Urinary bladder (tissue), 4 donors: ENCODE results near the gene FBXO4. TPM values are rescaled to one million over a fixed set of nuclear protein-coding genes. Genes with fewer than 3 reads are reported as not detected.
"Not testable (repeated sequence)": the region's sequence is repeated elsewhere in the genome, so short reads cannot be mapped to it uniquely, and the experiment has no call there.

Experiments
- DNase-seq: peaks from one replicate; pipeline ENCODE4 v3.0.0-alpha.2; 2015; ENCODE audit errors: extremely low spot score
- H3K27ac ChIP-seq: one replicate; pipeline ENCODE4 v1.5.1; 2013; ENCODE audit warnings: low read depth, mild to moderate bottlenecking, moderate library complexity
- H3K36me3 ChIP-seq: one replicate; pipeline ENCODE4 v1.6.1; 2013; ENCODE audit warnings: mild to moderate bottlenecking, moderate library complexity; ENCODE audit not compliant: insufficient read depth
- H3K4me1 ChIP-seq: one replicate; pipeline ENCODE4 v1.6.1; 2013; ENCODE audit warnings: mild to moderate bottlenecking, moderate library complexity; ENCODE audit not compliant: insufficient read depth
- H3K4me3 ChIP-seq: one replicate; pipeline ENCODE4 v1.5.1; 2013; ENCODE audit warnings: low read depth, low read length
- WGBS: extraction: QIAGEN DNeasy Blood & Tissue Kit; methylation state at CpG from one replicate; pipeline ENCODE4 v1.1.7; 2013; 5-methylcytosine and 5-hydroxymethylcytosine counted together
- polyA plus RNA-seq: library from polyadenylated mRNA; stranded (reverse); fragments of 200-250 nt; gene quantifications from one replicate; pipeline ENCODE4 v1.2.3, GENCODE V29; 2013
- total RNA-seq: library from RNA; depleted of rRNA; stranded (reverse); fragments of >200 nt; gene quantifications from one replicate; pipeline ENCODE4 v1.2.3, GENCODE V29; 2014
- donor health status: healthy with polysubstance abuse.
- donor health status: healthy.

The FBXO4 gene
- total and polyA plus RNA-seq, 2 donors: 8.7 to 20.2 TPM

DNA sequence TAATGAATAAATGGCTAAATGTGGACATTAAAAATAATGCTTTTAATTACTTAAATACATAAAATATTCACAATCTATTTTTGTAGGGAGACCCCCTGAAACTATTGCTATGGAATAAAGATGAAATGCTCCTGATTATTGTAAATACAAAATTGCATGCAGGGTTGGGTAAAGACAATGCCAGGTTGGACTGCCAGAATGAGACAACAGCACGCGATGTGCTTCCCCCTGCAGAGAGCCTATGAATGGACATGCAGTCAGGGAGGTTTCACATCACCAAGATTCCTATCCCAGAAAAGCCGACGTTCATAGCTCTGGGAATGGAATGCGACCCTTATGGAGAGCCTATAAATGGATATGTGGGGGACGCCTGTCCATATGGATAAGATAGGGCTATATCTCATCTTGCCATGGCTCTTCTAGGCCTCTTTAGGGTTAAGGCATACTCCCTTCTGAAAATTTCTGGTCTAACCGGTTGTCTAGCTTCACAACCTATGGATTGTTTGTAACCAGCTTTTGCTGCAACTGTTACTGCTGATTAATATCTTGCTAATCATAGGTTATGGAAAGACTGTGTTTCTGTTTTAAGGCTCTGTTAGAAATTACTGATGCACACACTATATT, 20.4 kb downstream of the FBXO4 start:
- not testable (repeated sequence) for DNase-seq
- WGBS: 79% methylated on average over 7 of the region's 7 CpGs

DNA sequence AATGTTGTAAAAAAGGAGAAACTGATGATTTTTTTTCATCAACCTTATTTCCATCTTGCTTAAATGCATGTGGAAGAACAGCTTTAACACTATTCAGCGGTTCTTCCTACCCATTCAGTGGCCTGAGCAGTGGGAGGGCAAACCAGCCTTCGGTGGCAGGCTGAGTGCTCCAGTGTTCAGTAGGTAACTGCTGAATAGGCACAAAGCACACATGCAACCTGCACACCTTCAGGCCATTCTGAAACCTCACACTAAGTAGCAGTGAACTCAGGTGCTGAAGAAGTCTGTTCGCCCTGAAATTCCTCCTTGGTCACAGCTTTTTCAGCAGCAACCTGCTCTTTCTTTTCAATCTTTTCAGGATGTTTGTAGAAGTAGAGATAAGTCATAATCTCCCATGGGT, 26.1 kb downstream of the FBXO4 start:
- no peak for DNase-seq
- WGBS: 74% methylated on average over 3 of the region's 3 CpGs
- Histone ChIP-seq H3K27ac (no peak overlapping the region), H3K4me1 (no peaks in the 10 kb centered on the region), H3K4me3 (no peak overlapping the region), H3K36me3 (no peaks in the 10 kb centered on the region)

More for the DNA sequence above, 20.4 kb downstream of the FBXO4 start:
- not testable (repeated sequence) for H3K27ac ChIP-seq, H3K36me3 ChIP-seq, H3K4me1 ChIP-seq, H3K4me3 ChIP-seq

DNA sequence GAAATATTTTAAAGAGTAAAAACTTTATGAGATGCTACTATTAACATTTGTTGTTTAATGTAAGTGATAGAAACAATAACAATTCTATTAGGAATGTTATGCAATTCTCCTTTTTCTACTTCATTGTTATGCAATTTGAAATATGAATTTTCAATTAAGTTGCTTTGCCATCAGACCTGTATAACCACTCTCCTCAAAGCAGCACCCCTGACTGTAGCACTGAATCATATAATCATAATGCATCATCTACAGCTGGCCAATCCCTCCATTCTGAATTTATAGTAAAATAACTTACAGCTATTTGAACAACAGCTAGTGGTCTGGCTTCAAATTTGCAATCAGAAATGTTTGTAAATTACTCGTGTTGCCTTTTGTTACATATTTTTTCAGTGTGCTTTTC, 29.2 kb downstream of the FBXO4 start:
- Histone ChIP-seq H3K4me3 (no peak overlapping the region), H3K4me1 (no peaks in the 10 kb centered on the region), H3K36me3 (no peaks in the 10 kb centered on the region), H3K27ac (no peak overlapping the region)
- no peak for DNase-seq
- 81% methylated on average over 1 of the region's 1 CpG for WGBS

DNA sequence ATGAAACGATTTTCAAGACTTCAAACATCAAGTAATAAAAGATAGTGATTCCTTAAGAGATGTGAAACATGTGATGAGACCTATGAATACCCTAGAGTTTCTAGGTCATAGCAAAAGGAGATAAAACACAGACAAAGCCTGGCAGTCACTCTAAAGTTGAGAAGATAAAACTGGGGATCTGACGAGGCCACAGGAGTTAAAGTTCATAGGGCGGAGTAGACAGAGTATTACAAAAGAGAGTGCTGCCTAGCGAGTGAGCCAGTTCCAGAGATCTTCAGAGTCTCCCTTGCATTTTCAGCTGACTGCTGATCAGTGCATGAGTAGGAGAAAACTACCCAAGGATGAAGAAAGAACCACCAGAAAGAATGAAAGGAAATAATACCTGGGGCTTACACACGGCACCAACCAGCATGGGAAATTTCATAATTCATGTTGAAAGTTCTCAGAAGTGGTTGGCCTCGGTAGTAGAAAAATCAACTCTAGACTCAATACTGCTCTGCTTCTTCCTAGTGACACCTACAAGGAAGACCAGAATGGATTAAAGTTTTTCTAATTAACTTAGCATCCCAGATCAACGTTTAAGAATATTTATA, 30.4 kb downstream of the FBXO4 start:
- Histone ChIP-seq H3K27ac (no peak overlapping the region), H3K4me1 (no peaks in the 10 kb centered on the region), H3K4me3 (no peak overlapping the region), H3K36me3 (no peaks in the 10 kb centered on the region)
- no peak for DNase-seq
- 74% methylated on average over 7 of the region's 7 CpGs for WGBS

DNA sequence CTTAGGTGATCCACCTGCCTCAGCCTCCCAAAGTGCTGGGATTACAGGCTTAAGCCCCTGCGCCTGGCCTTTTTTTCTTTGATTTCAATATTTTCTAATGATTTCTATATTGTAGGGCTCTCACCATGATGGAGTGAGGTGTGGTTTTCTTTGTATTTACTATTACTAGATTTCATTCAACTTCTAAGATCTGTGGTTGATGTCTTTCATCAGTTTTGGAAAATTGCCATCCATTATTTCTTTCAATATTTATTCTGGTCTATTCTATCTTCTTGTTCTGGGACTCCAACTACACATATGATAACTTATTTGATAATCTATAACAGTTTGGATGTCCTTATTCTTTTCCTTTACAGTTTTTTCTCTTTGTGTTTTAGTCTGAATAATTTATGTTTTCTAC, 31.9 kb downstream of the FBXO4 start:
- H3K27ac ChIP-seq: no peak overlapping the region
- no peak for DNase-seq
- no peaks in the 10 kb centered on the region for H3K36me3 ChIP-seq
- 96% methylated on average over 1 of the region's 1 CpG for WGBS
- no peaks in the 10 kb centered on the region for H3K4me1 ChIP-seq
- no peak overlapping the region for H3K4me3 ChIP-seq

DNA sequence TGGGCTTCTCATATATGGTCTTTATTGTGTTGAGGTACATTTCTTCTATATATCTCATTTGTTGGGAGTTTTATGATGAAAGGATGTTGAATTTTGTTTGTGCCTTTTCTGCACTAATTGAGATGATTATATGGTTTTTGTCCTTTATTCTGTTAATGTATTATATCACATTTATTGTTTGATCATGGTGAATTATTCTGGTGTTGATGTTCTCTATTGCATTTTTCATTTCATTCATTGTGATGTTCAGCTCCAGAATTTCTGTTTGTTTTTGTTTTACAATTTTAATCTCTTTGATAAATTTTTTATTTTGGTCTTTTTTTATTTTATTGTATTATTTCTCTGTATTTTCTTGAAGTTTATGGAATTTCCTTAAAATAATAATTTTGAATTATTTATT, 35.4 kb downstream of the FBXO4 start:
- DNase-seq: no peak
- Histone ChIP-seq H3K27ac (no peak overlapping the region), H3K4me3 (no peak overlapping the region), H3K4me1 (no peaks in the 10 kb centered on the region), H3K36me3 (no peaks in the 10 kb centered on the region)

DNA sequence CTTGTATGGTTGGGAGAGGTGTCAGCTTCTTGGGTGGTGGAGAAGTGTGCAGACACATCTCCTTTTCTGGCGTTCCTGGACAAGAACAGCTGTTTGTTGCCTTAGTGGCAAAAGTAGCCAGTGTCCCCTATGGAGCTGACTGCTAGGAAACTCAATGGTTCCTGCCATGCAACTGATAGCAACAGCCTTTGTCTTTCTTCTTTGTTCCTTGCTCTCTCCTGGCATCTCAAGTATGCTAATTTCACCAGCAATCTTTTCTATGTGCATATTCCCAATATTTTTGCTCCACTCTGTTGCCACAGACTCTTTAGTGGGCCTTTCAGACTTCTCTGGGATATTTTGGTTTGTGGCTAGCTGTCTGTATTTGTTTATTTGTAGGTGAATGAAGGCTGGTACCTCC, 36.7 kb downstream of the FBXO4 start:
- H3K27ac ChIP-seq: no peak overlapping the region
- H3K4me1 ChIP-seq: no peaks in the 10 kb centered on the region
- H3K4me3 ChIP-seq: no peak overlapping the region
- DNase-seq: no peak
- 98% methylated on average over 1 of the region's 1 CpG for WGBS
- H3K36me3 ChIP-seq: no peaks in the 10 kb centered on the region

DNA sequence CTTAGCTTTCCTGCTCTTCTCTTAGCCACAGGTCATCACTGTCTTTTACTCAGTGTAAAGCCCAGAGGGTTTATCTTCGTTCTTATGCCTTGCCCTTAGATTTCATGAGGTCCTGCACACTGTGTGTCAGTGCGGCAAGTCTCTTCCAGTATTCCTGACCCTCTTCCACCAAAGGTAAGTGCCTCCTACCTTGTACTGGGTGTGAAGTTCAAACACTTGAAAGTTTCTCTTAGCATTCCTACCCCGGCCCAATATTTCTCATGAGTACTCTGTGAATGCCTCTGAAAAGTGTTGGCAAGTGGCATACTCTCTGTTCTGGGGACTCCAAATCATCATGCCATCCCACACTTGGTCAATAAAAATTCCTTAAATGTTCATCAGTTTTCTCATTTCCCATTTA, 37.4 kb downstream of the FBXO4 start:
- Histone ChIP-seq H3K27ac (no peak overlapping the region), H3K4me1 (no peaks in the 10 kb centered on the region), H3K36me3 (no peaks in the 10 kb centered on the region), H3K4me3 (no peak overlapping the region)
- WGBS: 73% methylated on average over 3 of the region's 3 CpGs
- no peak for DNase-seq

DNA sequence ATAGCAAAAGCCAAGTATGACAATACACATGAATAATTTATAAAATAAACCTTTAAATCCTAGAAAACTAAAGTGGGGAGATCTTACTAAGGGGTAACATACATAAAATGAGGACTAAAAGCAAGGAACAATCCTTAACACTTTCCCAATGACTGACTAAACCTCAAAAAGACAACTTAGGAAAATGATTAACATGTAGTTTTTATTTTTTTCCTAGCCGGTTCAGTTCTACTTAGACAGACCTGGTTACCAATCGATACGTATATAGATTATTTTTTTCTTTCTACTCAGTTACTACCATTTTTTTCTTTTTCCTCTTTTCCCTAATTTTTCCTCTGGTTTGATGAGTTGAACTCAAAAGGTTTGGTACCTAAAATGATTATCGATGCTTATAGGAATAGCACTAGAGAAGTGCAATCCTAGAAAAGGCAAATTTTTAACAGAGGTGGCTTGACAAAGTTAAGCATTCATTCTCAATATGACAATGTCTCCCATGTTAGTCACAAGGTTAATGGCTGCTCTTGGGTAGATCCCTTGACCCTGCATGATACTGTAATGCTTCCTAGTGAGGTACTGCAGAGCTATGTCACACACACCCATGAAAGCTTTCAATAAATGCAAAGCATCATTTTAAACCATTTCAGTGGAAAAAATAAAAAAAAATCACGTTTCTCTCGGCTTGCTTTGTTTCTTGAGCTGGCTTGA, 41.5 kb downstream of the FBXO4 start:
- no peaks in the 10 kb centered on the region for H3K36me3 ChIP-seq
- no peaks in the 10 kb centered on the region for H3K4me1 ChIP-seq
- 79% methylated on average over 6 of the region's 6 CpGs for WGBS
- no peak overlapping the region for H3K27ac ChIP-seq
- H3K4me3 ChIP-seq: no peak overlapping the region
- no peak for DNase-seq

DNA sequence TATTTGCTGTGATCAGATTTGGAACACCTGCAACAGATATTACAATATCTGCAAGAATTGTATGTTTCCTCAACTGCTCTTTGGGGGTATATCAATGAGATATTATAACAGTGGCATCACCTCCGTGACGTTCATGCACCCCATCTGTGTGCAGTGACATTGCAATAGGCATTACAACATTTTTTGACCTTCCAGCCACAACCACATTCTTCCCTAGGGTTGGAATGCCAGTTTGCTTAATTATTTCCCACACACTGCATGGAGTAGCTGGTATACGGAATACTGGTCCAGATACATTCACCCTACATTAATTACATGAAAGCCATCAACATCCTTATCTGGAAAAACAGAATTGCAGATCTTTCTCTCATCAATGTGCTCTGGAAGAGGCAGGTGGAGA, 42.3 kb downstream of the FBXO4 start:
- no peak overlapping the region for H3K27ac ChIP-seq
- WGBS: 79% methylated on average over 3 of the region's 3 CpGs
- no peak for DNase-seq

DNA sequence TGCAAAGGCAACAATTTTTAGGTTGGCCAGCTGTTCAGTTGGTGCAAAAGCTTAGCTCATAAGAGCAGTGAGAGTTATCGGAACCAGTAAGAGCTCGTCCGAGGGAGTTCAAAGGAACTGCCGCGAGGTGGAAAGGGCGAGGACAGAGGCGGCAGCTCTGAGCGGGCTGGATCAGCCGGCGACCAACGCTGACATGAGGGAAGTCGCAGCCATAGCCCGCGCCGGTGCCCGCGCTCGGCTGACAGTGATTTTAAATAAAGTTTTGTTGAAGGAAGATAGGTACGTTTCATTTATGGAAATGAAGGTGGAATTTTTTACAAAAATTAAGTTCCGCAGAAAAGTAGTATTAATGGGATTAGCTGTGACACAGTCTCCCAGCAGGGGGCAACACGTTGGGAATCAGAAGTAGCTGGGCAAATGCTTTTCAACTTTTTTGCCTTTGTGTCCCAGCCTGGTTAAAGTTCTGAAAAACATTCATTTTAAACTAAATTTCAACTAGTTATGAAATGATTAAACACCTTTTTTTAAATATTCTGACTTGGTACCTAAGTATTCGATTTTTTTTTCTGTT, 43.2 kb downstream of the FBXO4 start:
- Histone ChIP-seq H3K4me1 (no peaks in the 10 kb centered on the region), H3K27ac (no peak overlapping the region), H3K4me3 (no peak overlapping the region), H3K36me3 (no peaks in the 10 kb centered on the region)
- WGBS: 89% methylated on average over 22 of the region's 22 CpGs
- no peak for DNase-seq

More for the DNA sequence above, 42.3 kb downstream of the FBXO4 start:
- H3K36me3 ChIP-seq: no peaks in the 10 kb centered on the region
- H3K4me1 ChIP-seq: no peaks in the 10 kb centered on the region
- H3K4me3 ChIP-seq: no peak overlapping the region

DNA sequence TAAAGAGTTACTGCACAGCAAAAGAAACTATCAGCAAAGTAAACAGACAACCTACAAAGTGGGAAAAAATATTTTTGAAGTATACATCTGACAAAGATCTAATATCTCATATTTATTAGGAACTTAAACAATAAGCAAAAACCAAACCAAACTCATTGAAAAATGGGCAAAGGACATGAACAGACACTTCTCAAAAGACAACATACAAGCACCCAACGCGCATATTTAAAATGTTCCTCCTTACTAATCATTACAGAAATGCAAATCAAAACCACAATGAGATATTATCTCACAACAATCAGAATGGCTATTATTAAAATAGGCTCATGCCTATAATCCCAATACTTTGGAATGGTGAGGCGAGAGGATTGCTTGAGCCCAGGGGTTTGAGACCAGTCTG, 48.0 kb downstream of the FBXO4 start:
- H3K4me1 ChIP-seq: no peaks in the 10 kb centered on the region
- 95% methylated on average over 3 of the region's 3 CpGs for WGBS
- no peak for DNase-seq
- H3K4me3 ChIP-seq: no peak overlapping the region
- no peak overlapping the region for H3K27ac ChIP-seq
- H3K36me3 ChIP-seq: no peaks in the 10 kb centered on the region

DNA sequence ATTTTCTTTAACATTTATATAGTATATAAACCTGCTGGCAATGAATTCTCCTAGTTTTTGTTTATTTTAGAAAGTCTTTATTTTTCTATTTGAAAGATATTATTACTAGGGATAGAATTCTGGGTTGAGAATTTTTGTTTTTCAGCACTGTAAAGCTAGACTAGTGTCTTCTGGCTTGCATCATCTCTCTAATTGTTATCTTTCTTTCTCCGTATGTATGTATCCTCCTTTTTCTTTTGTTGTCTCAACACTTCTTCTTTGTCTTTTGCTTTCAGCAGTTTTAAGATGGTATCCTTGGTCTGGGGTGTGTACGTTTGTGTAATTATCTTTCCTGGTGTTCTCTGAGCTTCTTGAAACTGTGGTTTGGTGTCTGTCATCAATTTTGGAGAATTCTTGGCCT, 48.8 kb downstream of the FBXO4 start:
- H3K4me3 ChIP-seq: no peak overlapping the region
- DNase-seq: no peak
- no peaks in the 10 kb centered on the region for H3K36me3 ChIP-seq
- WGBS: 52% methylated on average over 2 of the region's 2 CpGs
- H3K27ac ChIP-seq: no peak overlapping the region
- H3K4me1 ChIP-seq: no peaks in the 10 kb centered on the region

DNA sequence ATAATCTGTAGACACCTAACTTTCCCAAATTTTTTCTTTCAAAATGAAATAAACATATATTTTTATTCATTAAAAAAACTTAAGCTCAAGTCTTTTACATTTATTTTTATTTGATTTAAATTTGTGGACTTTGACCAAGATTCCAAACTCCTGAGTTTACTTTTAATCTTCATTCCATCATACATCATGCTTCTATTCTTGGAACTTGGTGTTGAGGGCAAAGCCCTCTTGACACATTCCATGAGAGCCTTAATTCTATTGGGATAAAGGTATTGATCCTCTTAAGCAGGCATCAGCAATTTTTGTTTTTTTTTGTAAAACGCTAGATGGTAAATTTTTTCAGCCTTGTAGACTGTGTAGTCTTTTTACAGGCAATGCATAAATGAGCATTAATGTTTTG, 53.6 kb downstream of the FBXO4 start:
- no peak for DNase-seq
- Histone ChIP-seq H3K27ac (no peak overlapping the region), H3K4me3 (no peak overlapping the region), H3K4me1 (no peaks in the 10 kb centered on the region), H3K36me3 (no peaks in the 10 kb centered on the region)
- 77% methylated on average over 1 of the region's 1 CpG for WGBS
